ENCODE measurements around the gene RAD23A. TPM values are rescaled to one million over a fixed set of nuclear protein-coding genes. Genes with fewer than 3 reads are reported as not detected.

The RAD23A gene
- polyA plus RNA-seq, 1 donor from 2014 or later: 37.4 TPM

GRCh38 chr19:13003081-13003480, 57.4 kb downstream of the RAD23A start:
- H3K27ac ChIP-seq (ENCODE audit: low read length): no peak overlapping the region
- no peaks in the 10 kb centered on the region for H3K79me2 ChIP-seq (replicated peaks; ENCODE audit: insufficient read depth, low read length)
- no peak overlapping the region for H3K4me2 ChIP-seq (ENCODE audit: low read length)
- no peak overlapping the region for H3K4me3 ChIP-seq (ENCODE audit: low read length)
- H3K9me2 ChIP-seq (ENCODE audit: insufficient read depth, low read length): no peaks in the 10 kb centered on the region
- peaks cover 93% of the 10 kb centered on the region for H3K27me3 ChIP-seq (ENCODE audit: insufficient read depth, low read depth, low read length)
- no peaks in the 10 kb centered on the region for H4K20me1 ChIP-seq (ENCODE audit: insufficient read depth)
- no peaks in the 10 kb centered on the region for H3K36me3 ChIP-seq (ENCODE audit: insufficient read depth, low read length)
- no peak overlapping the region for H3K9ac ChIP-seq (ENCODE audit: low read length)
- H3K9me3 ChIP-seq (ENCODE audit: low read length): no peaks in the 10 kb centered on the region
- H3F3A ChIP-seq (ENCODE audit: insufficient read depth, low read length, poor library complexity, severe bottlenecking): no peaks in the 10 kb centered on the region
- no peak for TF ChIP-seq EP300 (conservative IDR thresholded peaks at IDR 0.05; ENCODE audit: poor library complexity, severe bottlenecking)
- TF ChIP-seq RAD21 (conservative IDR thresholded peaks at IDR 0.05): no peak
- no peak for TF ChIP-seq POLR2AphosphoS5 (IDR thresholded peaks at IDR 0.05)
- TF ChIP-seq SMC3 (conservative IDR thresholded peaks at IDR 0.05; ENCODE audit: poor library complexity): no peak
- TF ChIP-seq MXI1 (conservative IDR thresholded peaks at IDR 0.05; ENCODE audit: poor library complexity, severe bottlenecking): no peak
- TF ChIP-seq TAF1 (IDR thresholded peaks at IDR 0.05; ENCODE audit: low read depth): no peak
- TF ChIP-seq, protein P1, sequence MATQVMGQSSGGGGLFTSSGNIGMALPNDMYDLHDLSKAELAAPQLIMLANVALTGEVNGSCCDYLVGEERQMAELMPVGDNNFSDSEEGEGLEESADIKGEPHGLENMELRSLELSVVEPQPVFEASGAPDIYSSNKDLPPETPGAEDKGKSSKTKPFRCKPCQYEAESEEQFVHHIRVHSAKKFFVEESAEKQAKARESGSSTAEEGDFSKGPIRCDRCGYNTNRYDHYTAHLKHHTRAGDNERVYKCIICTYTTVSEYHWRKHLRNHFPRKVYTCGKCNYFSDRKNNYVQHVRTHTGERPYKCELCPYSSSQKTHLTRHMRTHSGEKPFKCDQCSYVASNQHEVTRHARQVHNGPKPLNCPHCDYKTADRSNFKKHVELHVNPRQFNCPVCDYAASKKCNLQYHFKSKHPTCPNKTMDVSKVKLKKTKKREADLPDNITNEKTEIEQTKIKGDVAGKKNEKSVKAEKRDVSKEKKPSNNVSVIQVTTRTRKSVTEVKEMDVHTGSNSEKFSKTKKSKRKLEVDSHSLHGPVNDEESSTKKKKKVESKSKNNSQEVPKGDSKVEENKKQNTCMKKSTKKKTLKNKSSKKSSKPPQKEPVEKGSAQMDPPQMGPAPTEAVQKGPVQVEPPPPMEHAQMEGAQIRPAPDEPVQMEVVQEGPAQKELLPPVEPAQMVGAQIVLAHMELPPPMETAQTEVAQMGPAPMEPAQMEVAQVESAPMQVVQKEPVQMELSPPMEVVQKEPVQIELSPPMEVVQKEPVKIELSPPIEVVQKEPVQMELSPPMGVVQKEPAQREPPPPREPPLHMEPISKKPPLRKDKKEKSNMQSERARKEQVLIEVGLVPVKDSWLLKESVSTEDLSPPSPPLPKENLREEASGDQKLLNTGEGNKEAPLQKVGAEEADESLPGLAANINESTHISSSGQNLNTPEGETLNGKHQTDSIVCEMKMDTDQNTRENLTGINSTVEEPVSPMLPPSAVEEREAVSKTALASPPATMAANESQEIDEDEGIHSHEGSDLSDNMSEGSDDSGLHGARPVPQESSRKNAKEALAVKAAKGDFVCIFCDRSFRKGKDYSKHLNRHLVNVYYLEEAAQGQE (IDR thresholded peaks at IDR 0.05; ENCODE audit: borderline replicate concordance): no peak
- no peak for TF ChIP-seq EZH2 (IDR thresholded peaks at IDR 0.05; ENCODE audit: borderline replicate concordance, insufficient read depth, low read length, poor library complexity, severe bottlenecking)
- no peak for TF ChIP-seq CTCF (IDR thresholded peaks at IDR 0.05; ENCODE audit: poor library complexity, severe bottlenecking)
- no peak overlapping the region for H2AFZ ChIP-seq (ENCODE audit: low read depth, low read length)

Small RNA genes within 50 kb of the gene (small RNA-seq; reads per million reads assigned to genes)
- gene MIR5695 (0 to 0.49 (median 0) reads per million in 3 experiments), gene MIR6515 (1.1 to 14.2 (median 1.5) reads per million in 3 experiments)

Other genes with a start within 250 kb of the RAD23A start
- gene FBXW9, start 249.2 kb upstream of the RAD23A start, polyA plus RNA-seq: 16.2 and 20.9 TPM in 2 replicates
- 88.0 and 98.6 TPM in 2 replicates for gene TNPO2, start 221.9 kb upstream of the RAD23A start, polyA plus RNA-seq
- 405 and 418 TPM in 2 replicates for gene TRIR, start 211.2 kb upstream of the RAD23A start, polyA plus RNA-seq
- gene GET3, start 208.4 kb upstream of the RAD23A start, polyA plus RNA-seq: 89.6 and 112 TPM in 2 replicates
- not detected in 2 replicates for gene BEST2, start 194.1 kb upstream of the RAD23A start, polyA plus RNA-seq
- gene HOOK2, start 170.3 kb upstream of the RAD23A start, polyA plus RNA-seq: 28.4 and 44.3 TPM in 2 replicates
- 18.7 and 29.4 TPM in 2 replicates for gene JUNB, start 154.4 kb upstream of the RAD23A start, polyA plus RNA-seq
- 832 and 882 TPM in 2 replicates for gene PRDX2, start 144.1 kb upstream of the RAD23A start, polyA plus RNA-seq
- not detected in 2 replicates for gene THSD8, start 143.8 kb upstream of the RAD23A start, polyA plus RNA-seq
- gene RNASEH2A, start 139.3 kb upstream of the RAD23A start, polyA plus RNA-seq: 25.7 and 28.2 TPM in 2 replicates
- gene RTBDN, start 111.3 kb upstream of the RAD23A start, polyA plus RNA-seq: 1.0 TPM in 1 of 2 replicates, not detected in the other
- 65.0 and 105 TPM in 2 replicates for gene MAST1, start 107.3 kb upstream of the RAD23A start, polyA plus RNA-seq
- gene DNASE2, start 64.4 kb upstream of the RAD23A start, polyA plus RNA-seq: 0.59 TPM in 1 of 2 replicates, not detected in the other
- not detected in 2 replicates for gene KLF1, start 58.7 kb upstream of the RAD23A start, polyA plus RNA-seq
- gene GCDH, start 54.7 kb upstream of the RAD23A start, polyA plus RNA-seq: 35.4 and 51.5 TPM in 2 replicates
- 1.5 and 1.6 TPM in 2 replicates for gene SYCE2, start 26.6 kb upstream of the RAD23A start, polyA plus RNA-seq
- 47.6 and 55.9 TPM in 2 replicates for gene FARSA, start 12.2 kb upstream of the RAD23A start, polyA plus RNA-seq
- 211 and 242 TPM in 2 replicates for gene CALR, start 7.3 kb upstream of the RAD23A start, polyA plus RNA-seq
- 18.6 and 21.3 TPM in 2 replicates for gene GADD45GIP1, start 11.4 kb downstream of the RAD23A start, polyA plus RNA-seq
- gene DAND5, start 23.7 kb downstream of the RAD23A start, polyA plus RNA-seq: not detected in 2 replicates
- gene NFIX, start 49.6 kb downstream of the RAD23A start, polyA plus RNA-seq: not detected in 2 replicates
- gene LYL1, start 157.0 kb downstream of the RAD23A start, polyA plus RNA-seq: not detected in 2 replicates
- gene TRMT1, start 170.9 kb downstream of the RAD23A start, polyA plus RNA-seq: 80.3 and 94.4 TPM in 2 replicates
- gene NACC1, start 172.4 kb downstream of the RAD23A start, polyA plus RNA-seq: 11.6 and 16.1 TPM in 2 replicates
- gene STX10, start 204.5 kb downstream of the RAD23A start, polyA plus RNA-seq: 157 and 191 TPM in 2 replicates
- gene IER2, start 204.5 kb downstream of the RAD23A start, polyA plus RNA-seq: 23.3 and 25.9 TPM in 2 replicates